PC-9 (cell line): Measurements from ENCODE around the gene C1QTNF12. TPM values are rescaled to one million over a fixed set of nuclear protein-coding genes. Genes with fewer than 3 reads are reported as not detected.
A peak's percentile ranks its signal among the peaks of the same experiment; 100 is the strongest.

Source experiments
- BruUV-seq: library from RNA; stranded (reverse); fragments of 400-500 nt; replicated peaks from 2 replicates; lab custom pipeline; 2021; lab: Mats Ljungman, UMichigan
- CTCF ChIA-PET: fragments of 300-600 bp; sonication (Branson Sonifier 250); formaldehyde crosslinking; loops from one replicate; lab custom pipeline; 2022; ENCODE audit warnings: antibody characterized with exemption; lab: Charles Lee
- POLR2A ChIA-PET: fragments of 300-600 bp; sonication (Branson Sonifier 250); formaldehyde crosslinking; loops from one replicate; lab custom pipeline; 2022; ENCODE audit warnings: antibody characterized with exemption; ENCODE audit not compliant: unreplicated experiment; lab: Charles Lee
- DNase-seq, 2 experiments: peaks; one replicate each; pipeline versions ENCODE4 v3.0.0 to v3.0.0-alpha.2; 2015 to 2022; ENCODE audit warnings: mixed read lengths in 1 of 2
- H2AFZ ChIP-seq: fragments of 200-600 bp; sonication (generic); 2 replicates; pipeline ENCODE4 v1.8.1; 2017; ENCODE audit warnings: antibody characterized with exemption
- H3F3A ChIP-seq: fragments of 200-600 bp; sonication (generic); 2 replicates; pipeline ENCODE4 v1.8.1; 2017; ENCODE audit warnings: antibody characterized with exemption, mild to moderate bottlenecking, low read depth; ENCODE audit not compliant: insufficient read depth
- H3K27ac ChIP-seq: fragments of 200-600 bp; sonication (generic); 2 replicates; pipeline ENCODE4 v1.6.1; 2016; ENCODE audit warnings: mixed run types
- H3K27me3 ChIP-seq: fragments of 200-600 bp; sonication (generic); 2 replicates; pipeline ENCODE4 v1.6.1; 2016; ENCODE audit warnings: low read depth, mixed run types; ENCODE audit not compliant: insufficient read depth
- H3K36me3 ChIP-seq: fragments of 200-600 bp; sonication (generic); 2 replicates; pipeline ENCODE4 v1.6.1; 2016; ENCODE audit warnings: low read depth, mixed run types
- H3K4me1 ChIP-seq: fragments of 200-600 bp; sonication (generic); replicated peaks from 2 replicates; pipeline ENCODE4 v1.6.1; 2016; ENCODE audit warnings: mixed run types; ENCODE audit not compliant: insufficient read depth
- H3K4me2 ChIP-seq: fragments of 200-600 bp; sonication (generic); 2 replicates; pipeline ENCODE4 v1.6.1; 2017; ENCODE audit warnings: mixed run types
- H3K4me3 ChIP-seq: fragments of 200-600 bp; sonication (generic); 2 replicates; pipeline ENCODE4 v1.6.1; 2016; ENCODE audit warnings: mixed run types
- H3K79me2 ChIP-seq: fragments of 200-600 bp; sonication (generic); 2 replicates; pipeline ENCODE4 v1.6.1; 2017; ENCODE audit warnings: low read depth, mixed run types
- H3K9me2 ChIP-seq: fragments of 200-600 bp; sonication (generic); 2 replicates; pipeline ENCODE4 v1.8.1; 2017; ENCODE audit warnings: mild to moderate bottlenecking; ENCODE audit not compliant: insufficient read depth
- H3K9me3 ChIP-seq: fragments of 200-600 bp; sonication (generic); 2 replicates; pipeline ENCODE4 v1.8.1; 2016; ENCODE audit warnings: low read depth; ENCODE audit not compliant: insufficient read depth
- H4K20me1 ChIP-seq: fragments of 200-600 bp; sonication (generic); 2 replicates; pipeline ENCODE4 v1.8.1; 2017; ENCODE audit not compliant: insufficient read depth
- CTCF ChIP-seq: fragments of 200-600 bp; sonication (generic); conservative IDR thresholded peaks from 2 replicates; pipeline ENCODE4 v1.6.1; 2017; ENCODE audit warnings: mixed run types, antibody characterized with exemption, mild to moderate bottlenecking, moderate library complexity
- EZH2 ChIP-seq: fragments of 200-600 bp; sonication (generic); IDR thresholded peaks from 2 replicates; pipeline ENCODE4 v1.8.0; 2017; ENCODE audit warnings: antibody characterized with exemption, low read depth
- intact Hi-C: fragments of 100-400 bp; cut with micrococcal nuclease; formaldehyde crosslinking; loops from one replicate; pipeline ENCODE4 v1.10.0; 2022; ENCODE audit not compliant: unreplicated experiment
- total RNA-seq: library from RNA; stranded (reverse); gene quantifications from 2 replicates; pipeline ENCODE4 v1.2.3, GENCODE V29; 2021

Gene C1QTNF12
- total RNA-seq, 1 experiment from 2014 or later, result 5.2 TPM

- DNase-seq, result no peak
- no peaks in the 10 kb centered on the region for H3K4me1 ChIP-seq
- H3K27me3 ChIP-seq, result no peaks in the 10 kb centered on the region
- POLR2A ChIA-PET, result interaction anchor here (0.9 kb wide), 1 partner anchor 105 kb away, joined by 3 read pairs; no protein-coding TSS in a partner anchor
- H3K27ac ChIP-seq, result no peak overlapping the region
- no peaks in the 10 kb centered on the region for H3K79me2 ChIP-seq
- H3K36me3 ChIP-seq, result 0 out of 2 replicates have a peak, but pooled peaks cover 3% of the 10 kb centered on the region
- TF ChIP-seq EZH2 (no peak), CTCF (no peak)
- no peak overlapping the region for H2AFZ ChIP-seq
- no peak overlapping the region for H3K4me2 ChIP-seq
- intact Hi-C loops, result no loop called here
- CTCF ChIA-PET, result no interaction called here
- H4K20me1 ChIP-seq, result peaks cover 6% of the 10 kb centered on the region; the same call in 1 of the 2 replicates
- no peaks in the 10 kb centered on the region for H3K9me2 ChIP-seq
- H3K4me3 ChIP-seq, result no peak overlapping the region
- peaks cover 16% of the 10 kb centered on the region for H3F3A ChIP-seq
- TSS peak; percentile 32 for BruUV-seq
- H3K9me3 ChIP-seq, result no peaks in the 10 kb centered on the region
Observed at GRCh38 chr1:1255078-1255477, 8.6 kb upstream of the C1QTNF12 start.

GRCh38 chr1:1254667-1254998, 8.1 kb upstream of the C1QTNF12 start:
- intact Hi-C loops, result no loop called here
- ChIA-PET POLR2A (interaction anchor here (0.9 kb wide), 1 partner anchor 105 kb away, joined by 3 read pairs; no protein-coding TSS in a partner anchor), CTCF (no interaction called here)
- Histone ChIP-seq H3F3A (peaks cover 16% of the 10 kb centered on the region), H4K20me1 (peaks cover 6% of the 10 kb centered on the region; the same call in 1 of the 2 replicates), H3K9me3 (no peaks in the 10 kb centered on the region), H3K79me2 (no peaks in the 10 kb centered on the region), H3K36me3 (no peaks in the 10 kb centered on the region), H3K27ac (no peak overlapping the region), H3K4me3 (no peak overlapping the region), H3K27me3 (no peaks in the 10 kb centered on the region), H3K4me2 (no peak overlapping the region), H3K9me2 (no peaks in the 10 kb centered on the region), H3K4me1 (no peaks in the 10 kb centered on the region), H2AFZ (no peak overlapping the region)
- TF ChIP-seq EZH2 (no peak), CTCF (no peak)
- no peak for DNase-seq
- no TSS peak for BruUV-seq

GRCh38 chr1:1253972-1254666, 7.6 kb upstream of the C1QTNF12 start:
- H3K4me2 ChIP-seq, result no peak overlapping the region
- POLR2A ChIA-PET, result interaction anchor here (0.9 kb wide), 1 partner anchor 104 kb away, joined by 3 read pairs; no protein-coding TSS in a partner anchor
- H3K27ac ChIP-seq, result no peak overlapping the region
- CTCF ChIA-PET, result no interaction called here
- H3K9me3 ChIP-seq, result no peaks in the 10 kb centered on the region
- no peak for DNase-seq
- H2AFZ ChIP-seq, result no peak overlapping the region
- no peak overlapping the region for H3K4me3 ChIP-seq
- peaks cover 6% of the 10 kb centered on the region; the same call in 1 of the 2 replicates for H4K20me1 ChIP-seq
- TF ChIP-seq CTCF (no peak), EZH2 (no peak)
- BruUV-seq, result no TSS peak
- H3F3A ChIP-seq, result peaks cover 16% of the 10 kb centered on the region
- H3K36me3 ChIP-seq, result no peaks in the 10 kb centered on the region
- H3K4me1 ChIP-seq, result no peaks in the 10 kb centered on the region
- H3K27me3 ChIP-seq, result no peaks in the 10 kb centered on the region
- intact Hi-C loops, result no loop called here
- no peaks in the 10 kb centered on the region for H3K9me2 ChIP-seq
- H3K79me2 ChIP-seq, result no peaks in the 10 kb centered on the region
